HG03175 (cell line): ENCODE data around the gene PRLR.

Source experiments
- ATAC-seq: cut with Tn5 transposase; IDR thresholded peaks from one replicate; pipeline ENCODE4 v1.9.1; 2021; ENCODE audit warnings: mild to moderate bottlenecking, moderate library complexity; ENCODE audit not compliant: unreplicated experiment

Gene PRLR

GRCh38 chr5:35091704-35092103 lies 138.6 kb downstream of the PRLR start:
- ATAC-seq: no peak

GRCh38 chr5:35089334-35090314 lies 140.7 kb downstream of the PRLR start:
- ATAC-seq: no peak

- ATAC-seq: no peak
Observed at GRCh38 chr5:35087991-35088390, 142.3 kb downstream of the PRLR start.

- ATAC-seq: no peak
Observed at GRCh38 chr5:35083150-35083549, 147.1 kb downstream of the PRLR start.

- no peak for ATAC-seq
Observed at GRCh38 chr5:35082530-35082929, 147.8 kb downstream of the PRLR start.

DNA sequence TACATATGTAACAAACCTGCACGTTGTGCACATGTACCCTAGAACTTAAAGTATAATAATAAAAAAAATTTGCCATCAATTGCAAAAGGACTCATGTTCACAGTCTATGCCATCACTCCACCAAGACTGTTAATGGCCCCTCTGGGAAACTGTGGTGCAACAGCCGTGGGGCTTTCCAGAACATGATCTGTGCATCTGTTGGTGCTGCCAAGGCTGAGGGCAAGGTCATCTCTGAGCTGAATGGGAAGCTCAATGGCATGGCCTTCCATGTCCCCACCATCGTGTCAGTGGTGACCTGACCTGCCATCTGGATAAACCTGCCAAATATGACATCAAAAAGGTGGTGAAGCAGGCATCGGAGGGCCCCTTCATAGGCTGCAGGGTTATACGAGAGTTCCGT lies 149.2 kb downstream of the PRLR start:
- ATAC-seq: no peak

DNA sequence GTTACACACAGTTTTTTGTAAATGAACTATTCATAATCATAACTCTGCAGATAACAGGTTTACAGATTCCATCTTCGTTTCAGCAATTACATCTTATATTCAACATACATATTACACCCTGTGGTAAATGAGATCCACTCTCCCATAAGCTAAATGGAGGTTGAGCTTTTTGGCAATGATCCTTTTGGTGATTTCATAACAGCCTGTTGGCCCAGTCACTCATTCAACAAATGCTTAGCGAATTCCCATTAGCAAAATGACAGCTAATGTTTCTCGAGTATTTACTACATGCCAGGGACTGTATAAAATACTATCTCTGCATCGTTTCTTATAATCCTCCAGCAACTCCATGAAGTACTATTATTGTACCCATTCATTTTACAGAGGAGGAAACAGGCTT lies 157.1 kb downstream of the PRLR start:
- ATAC-seq: no peak

GRCh38 chr5:35069188-35069587 lies 161.1 kb downstream of the PRLR start:
- no peak for ATAC-seq

- ATAC-seq: no peak
Observed at GRCh38 chr5:35067985-35068384, 162.3 kb downstream of the PRLR start.

- ATAC-seq: peak; percentile 99
Observed at GRCh38 chr5:35066260-35066795, 164.0 kb downstream of the PRLR start.

DNA sequence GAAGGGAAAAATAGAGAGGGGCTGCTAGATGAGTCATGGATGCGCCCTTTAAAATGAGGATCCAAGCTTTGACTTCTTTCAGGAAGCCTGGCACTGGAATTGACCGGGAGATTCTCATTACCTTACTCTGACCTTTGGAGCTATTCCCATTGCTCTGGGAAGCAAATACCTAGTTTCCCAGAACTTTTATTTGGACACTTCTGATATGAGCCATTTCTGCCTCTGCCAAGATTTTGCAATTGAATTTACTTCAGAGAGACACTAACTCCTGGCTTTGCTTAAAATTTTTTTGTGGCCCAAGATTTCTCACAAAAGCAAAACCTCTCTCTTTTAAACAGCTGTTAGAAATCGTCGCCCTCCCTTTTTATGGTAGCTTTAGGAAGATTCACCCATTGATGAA lies 166.9 kb downstream of the PRLR start:
- ATAC-seq: no peak

GRCh38 chr5:35061211-35061770 lies 169.0 kb downstream of the PRLR start:
- ATAC-seq: no peak

DNA sequence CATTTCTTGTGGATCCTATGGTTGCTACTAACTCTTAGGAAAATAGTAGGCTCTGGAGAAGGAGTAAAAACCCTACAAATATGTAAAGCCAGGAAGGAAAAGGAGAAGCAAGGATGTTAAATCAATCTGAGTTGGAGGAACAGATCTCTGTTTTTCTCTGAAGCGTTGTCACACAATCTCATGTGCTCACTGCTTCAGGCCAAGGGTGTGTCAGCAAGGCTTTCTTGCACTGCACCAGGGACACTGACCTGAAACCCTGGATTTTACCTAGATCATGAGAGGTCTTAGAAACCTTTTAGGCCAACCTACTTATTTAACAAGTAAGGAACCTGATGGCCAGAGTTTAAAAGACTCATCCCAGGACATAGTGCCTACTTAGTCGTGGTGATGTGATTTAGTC lies 170.1 kb downstream of the PRLR start:
- ATAC-seq: no peak

GRCh38 chr5:35059251-35059650 lies 171.0 kb downstream of the PRLR start:
- no peak for ATAC-seq

DNA sequence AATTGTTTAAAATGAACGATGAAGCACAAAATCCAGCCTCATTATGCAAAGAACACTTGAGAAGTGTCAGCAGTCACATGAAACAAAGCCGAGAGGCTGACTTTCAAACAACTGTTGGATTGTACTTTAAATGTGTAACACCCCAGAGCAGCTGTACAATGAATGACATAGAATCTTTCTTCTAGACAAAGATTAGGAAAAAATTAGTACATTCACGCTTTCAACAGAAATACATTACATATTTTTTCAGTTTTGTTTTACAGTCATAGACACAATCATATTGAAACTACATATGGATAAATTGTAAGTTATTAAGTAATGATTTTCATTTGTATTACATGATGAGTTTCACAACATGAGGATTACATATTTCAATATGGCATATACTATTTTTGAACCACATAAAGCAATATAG lies 171.9 kb downstream of the PRLR start:
- peak; percentile 96 for ATAC-seq

- ATAC-seq: no peak
Observed at GRCh38 chr5:35056686-35057085, 173.6 kb downstream of the PRLR start.

- ATAC-seq: no peak
Observed at GRCh38 chr5:35052838-35053237, 177.4 kb downstream of the PRLR start.

- ATAC-seq: no peak
Observed at GRCh38 chr5:35050541-35051126, 179.7 kb downstream of the PRLR start.

GRCh38 chr5:35048910-35049309 lies 181.4 kb downstream of the PRLR start:
- no peak for ATAC-seq

- ATAC-seq: no peak
Observed at GRCh38 chr5:35047785-35048404, 182.4 kb downstream of the PRLR start, which contains the start of gene AGXT2. Gene AGXT2 (minus strand): TSS chr5:35047949. CDS start chr5:35047892, 57 bp downstream.

- ATAC-seq: no peak
Observed at GRCh38 chr5:35046774-35047173, 183.5 kb downstream of the PRLR start.
